Tibial artery (tissue), 4 donors: ENCODE measurements around the gene CELA3B.
A peak's percentile ranks its signal among the peaks of the same experiment; 100 is the strongest.
"Not testable (repeated sequence)": the region's sequence is repeated elsewhere in the genome, so short reads cannot be mapped to it uniquely, and the experiment has no call there.

Experiments
- DNase-seq, 2 donors: peaks; one replicate each; pipeline ENCODE4 v3.0.0-alpha.2; 2019
- H3K27ac ChIP-seq, 2 donors: fragments of 200-600 bp; sonication (generic) in 1 of 2; 1 replicate in 1 of 2; 2 replicates in 1 of 2; pipeline ENCODE4 v1.5.1; 2018 to 2019; ENCODE audit warnings: mild to moderate bottlenecking in 1 of 2
- H3K27me3 ChIP-seq, 2 donors: fragments of 200-600 bp; sonication (generic) in 1 of 2; one replicate each; pipeline versions ENCODE4 v1.5.1 to v1.6.0; 2016 to 2019
- H3K36me3 ChIP-seq, 3 donors: fragments of 200-600 bp; sonication (generic) in 2 of 3; one replicate each; pipeline ENCODE4 v1.5.1; 2016 to 2019; ENCODE audit warnings: mild to moderate bottlenecking in 2 of 3
- H3K4me1 ChIP-seq, 4 donors: fragments of 200-600 bp; sonication (generic) in 2 of 4; 1 replicate in 3 of 4; 2 replicates in 1 of 4; pipeline ENCODE4 v1.5.1; 2016 to 2019
- H3K4me3 ChIP-seq, 2 donors: fragments of 200-600 bp; sonication (generic) in 1 of 2; 1 replicate in 1 of 2; 2 replicates in 1 of 2; pipeline ENCODE4 v1.5.1; 2018 to 2019; ENCODE audit warnings: mild to moderate bottlenecking in 2 of 2
- H3K9me3 ChIP-seq, 3 donors: fragments of 200-600 bp; sonication (generic) in 1 of 3; one replicate each; pipeline ENCODE4 v1.5.1; 2016 to 2019
- intact Hi-C: fragments of 100-400 bp; cut with DNase I; formaldehyde crosslinking; loops from one replicate; pipeline ENCODE4 v1.15.0; 2023; ENCODE audit warnings: low total_unique reads
- TF ChIP-seq, protein P1 (sequence below), 2 experiments: fragments of 200-600 bp in 1 of 2; fragments of 450-650 bp in 1 of 2; IDR thresholded peaks; one replicate each; pipeline ENCODE4 v1.5.1; 2017 to 2019; ENCODE audit warnings: antibody characterized with exemption in 2 of 2, mild to moderate bottlenecking in 1 of 2, moderate library complexity in 1 of 2

CELA3B gene

DNA sequence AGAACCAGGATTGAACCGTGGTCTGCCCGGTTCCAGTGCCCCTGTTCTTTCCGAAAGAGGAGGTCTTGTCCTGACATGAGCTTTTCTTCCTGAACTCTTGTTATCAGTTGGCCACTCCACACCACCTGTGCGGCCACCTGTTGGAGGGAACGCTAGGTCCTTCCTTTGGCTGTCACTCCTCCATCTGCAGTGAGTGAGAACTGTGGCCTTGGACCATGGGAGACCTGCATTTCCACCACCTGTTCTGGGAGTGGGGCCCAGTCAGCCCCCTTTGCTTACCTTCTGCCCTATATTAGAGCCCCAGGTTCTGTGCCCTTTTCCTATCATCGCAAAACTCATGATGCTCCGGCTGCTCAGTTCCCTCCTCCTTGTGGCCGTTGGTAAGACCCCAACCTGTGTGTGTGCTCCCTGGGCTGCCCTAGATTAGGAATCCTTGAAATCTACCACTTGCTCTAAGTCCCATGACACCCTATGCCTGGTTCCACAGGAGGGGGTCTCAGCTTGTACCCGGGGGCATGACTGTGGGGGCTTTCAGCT lies at the start of gene CELA3B:
Gene CELA3B, plus strand, starts transcription at position 320 of the 537 bp plus-strand sequence. Its CDS starts 18 bp downstream, at position 338.
- H3K4me1 ChIP-seq, H3K9me3 ChIP-seq, H3K36me3 ChIP-seq, DNase-seq, intact Hi-C loops, H3K27ac ChIP-seq, H3K27me3 ChIP-seq, H3K4me3 ChIP-seq: not testable (repeated sequence)

GRCh38 chr1:21927533-21928237 lies 49.1 kb upstream of the CELA3B start:
- peak overlapping the region; percentile 96 to 97 for H3K27ac ChIP-seq
- H3K4me1 ChIP-seq, result peaks cover 17 to 100% (median 87%) of the 10 kb centered on the region in 4 donors
- TF ChIP-seq, protein P1, sequence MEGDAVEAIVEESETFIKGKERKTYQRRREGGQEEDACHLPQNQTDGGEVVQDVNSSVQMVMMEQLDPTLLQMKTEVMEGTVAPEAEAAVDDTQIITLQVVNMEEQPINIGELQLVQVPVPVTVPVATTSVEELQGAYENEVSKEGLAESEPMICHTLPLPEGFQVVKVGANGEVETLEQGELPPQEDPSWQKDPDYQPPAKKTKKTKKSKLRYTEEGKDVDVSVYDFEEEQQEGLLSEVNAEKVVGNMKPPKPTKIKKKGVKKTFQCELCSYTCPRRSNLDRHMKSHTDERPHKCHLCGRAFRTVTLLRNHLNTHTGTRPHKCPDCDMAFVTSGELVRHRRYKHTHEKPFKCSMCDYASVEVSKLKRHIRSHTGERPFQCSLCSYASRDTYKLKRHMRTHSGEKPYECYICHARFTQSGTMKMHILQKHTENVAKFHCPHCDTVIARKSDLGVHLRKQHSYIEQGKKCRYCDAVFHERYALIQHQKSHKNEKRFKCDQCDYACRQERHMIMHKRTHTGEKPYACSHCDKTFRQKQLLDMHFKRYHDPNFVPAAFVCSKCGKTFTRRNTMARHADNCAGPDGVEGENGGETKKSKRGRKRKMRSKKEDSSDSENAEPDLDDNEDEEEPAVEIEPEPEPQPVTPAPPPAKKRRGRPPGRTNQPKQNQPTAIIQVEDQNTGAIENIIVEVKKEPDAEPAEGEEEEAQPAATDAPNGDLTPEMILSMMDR (IDR thresholded peaks at IDR 0.05), result no peak

GRCh38 chr1:21930080-21930571 lies 46.7 kb upstream of the CELA3B start:
- intact Hi-C loops, result loop anchor here (2.0 kb wide), 1 partner anchor 25 kb away; no protein-coding TSS in a partner anchor

More at GRCh38 chr1:21927533-21928237, 49.1 kb upstream of the CELA3B start:
- peaks cover 0 to 5% (median 0%) of the 10 kb centered on the region in 3 donors for H3K36me3 ChIP-seq
- H3K9me3 ChIP-seq, result no peaks in the 10 kb centered on the region
- intact Hi-C loops, result no loop called here
- H3K27me3 ChIP-seq, result no peaks in the 10 kb centered on the region
- peak; percentile 76 to 87 for DNase-seq
- H3K4me3 ChIP-seq, result peak overlapping the region in 1 of 2 donors; percentile 5

GRCh38 chr1:21930629-21931170 lies 46.1 kb upstream of the CELA3B start:
- peak overlapping the region; percentile 96 to 97 for H3K27ac ChIP-seq
- no peaks in the 10 kb centered on the region for H3K9me3 ChIP-seq
- H3K4me3 ChIP-seq, result peak overlapping the region; percentile 11 to 24
- H3K36me3 ChIP-seq, result peaks cover 0 to 5% (median 0%) of the 10 kb centered on the region in 3 donors
- no peak for DNase-seq
- no peaks in the 10 kb centered on the region for H3K27me3 ChIP-seq
- TF ChIP-seq, protein P1 (IDR thresholded peaks at IDR 0.05), result no peak
- peaks cover 23 to 96% (median 80%) of the 10 kb centered on the region in 4 donors for H3K4me1 ChIP-seq
- intact Hi-C loops, result loop anchor here (2.0 kb wide), 1 partner anchor 26 kb away; no protein-coding TSS in a partner anchor

More at GRCh38 chr1:21930080-21930571, 46.7 kb upstream of the CELA3B start:
- no peak for DNase-seq
- no peak overlapping the region for H3K4me3 ChIP-seq
- peaks cover 0 to 5% (median 0%) of the 10 kb centered on the region in 3 donors for H3K36me3 ChIP-seq
- peaks cover 27 to 100% (median 82%) of the 10 kb centered on the region in 4 donors for H3K4me1 ChIP-seq
- H3K27ac ChIP-seq, result peak overlapping the region; percentile 96 to 97
- no peaks in the 10 kb centered on the region for H3K9me3 ChIP-seq
- no peaks in the 10 kb centered on the region for H3K27me3 ChIP-seq
- TF ChIP-seq, protein P1 (IDR thresholded peaks at IDR 0.05), result no peak

- Histone ChIP-seq H3K36me3 (peaks cover 0 to 5% (median 0%) of the 10 kb centered on the region in 3 donors), H3K9me3 (no peaks in the 10 kb centered on the region), H3K4me1 (peaks cover 16 to 89% (median 76%) of the 10 kb centered on the region in 4 donors), H3K27ac (peak overlapping the region; percentile 96 to 97), H3K27me3 (no peaks in the 10 kb centered on the region), H3K4me3 (peak overlapping the region; percentile 11 to 24)
- peak; percentile 86 to 93 for DNase-seq
- intact Hi-C loops, result loop anchor here (2.0 kb wide), 1 partner anchor 27 kb away; no protein-coding TSS in a partner anchor
- TF ChIP-seq, protein P1 (IDR thresholded peaks at IDR 0.05), result no peak
Observed at GRCh38 chr1:21931171-21932093, 45.4 kb upstream of the CELA3B start.
